ENCODE measurements around the gene CPNE7.
"Not testable (repeated sequence)": the region's sequence is repeated elsewhere in the genome, so short reads cannot be mapped to it uniquely, and the experiment has no call there.

Gene CPNE7

GRCh38 chr16:89586218-89586617 is 10.7 kb downstream of the CPNE7 start:
- DNase-seq, result no peak

GRCh38 chr16:89586853-89587252 is 11.3 kb downstream of the CPNE7 start:
- no peak for DNase-seq

GRCh38 chr16:89587676-89588075 is 12.1 kb downstream of the CPNE7 start:
- not testable (repeated sequence) for DNase-seq

- DNase-seq, result no peak
Observed at GRCh38 chr16:89588413-89589109, 13.0 kb downstream of the CPNE7 start.

GRCh38 chr16:89589241-89589926 is 13.8 kb downstream of the CPNE7 start:
- no peak for DNase-seq

- DNase-seq, result no peak
Observed at GRCh38 chr16:89593841-89594240, 18.3 kb downstream of the CPNE7 start.

GRCh38 chr16:89595330-89596060 is 19.9 kb downstream of the CPNE7 start:
- DNase-seq, result no peak

GRCh38 chr16:89596061-89596689 is 20.6 kb downstream of the CPNE7 start:
- DNase-seq, result no peak

GRCh38 chr16:89596957-89597649 is 21.5 kb downstream of the CPNE7 start:
- DNase-seq, result no peak

- DNase-seq, result no peak
Observed at GRCh38 chr16:89598199-89598598, 22.6 kb downstream of the CPNE7 start.

GRCh38 chr16:89599451-89599858 is 23.9 kb downstream of the CPNE7 start:
- DNase-seq, result peak; percentile 47

GRCh38 chr16:89599902-89600301 is 24.3 kb downstream of the CPNE7 start:
- DNase-seq, result no peak

- DNase-seq, result no peak
Observed at GRCh38 chr16:89600427-89600826, 24.9 kb downstream of the CPNE7 start.

GRCh38 chr16:89600956-89601355 is 25.4 kb downstream of the CPNE7 start:
- DNase-seq, result no peak

- DNase-seq, result no peak
Observed at GRCh38 chr16:89601906-89602272, 26.3 kb downstream of the CPNE7 start.

- peak; percentile 45 for DNase-seq
Observed at GRCh38 chr16:89602273-89602951, 26.9 kb downstream of the CPNE7 start.

GRCh38 chr16:89602952-89603590 is 27.5 kb downstream of the CPNE7 start:
- no peak for DNase-seq

GRCh38 chr16:89604764-89605163 is 29.2 kb downstream of the CPNE7 start:
- no peak for DNase-seq

- DNase-seq, result no peak
Observed at GRCh38 chr16:89605186-89605970, 29.8 kb downstream of the CPNE7 start.

GRCh38 chr16:89606006-89606405 is 30.4 kb downstream of the CPNE7 start:
- no peak for DNase-seq

- DNase-seq, result no peak
Observed at GRCh38 chr16:89607453-89607852, 31.9 kb downstream of the CPNE7 start.
